Fibroblast of lung (primary cell): ENCODE results near the gene FAU. TPM values are rescaled to one million over a fixed set of nuclear protein-coding genes. Genes with fewer than 3 reads are reported as not detected.
A peak's percentile ranks its signal among the peaks of the same experiment; 100 is the strongest.

ENCODE experiments used
- DNase-seq, 2 donors: peaks; one replicate each; pipeline versions ENCODE4 v3.0.0 to v3.0.0-alpha.2; 2010; ENCODE audit warnings: low read depth in 2 of 2
- H2AFZ ChIP-seq: 2 replicates; pipeline ENCODE4 v1.5.1; 2012; ENCODE audit warnings: low read length, control low read depth, inconsistent platforms
- H3K27ac ChIP-seq: 2 replicates; pipeline ENCODE4 v1.5.1; 2011; ENCODE audit warnings: low read length, control low read depth; ENCODE audit not compliant: insufficient read depth
- H3K27me3 ChIP-seq: 2 replicates; pipeline ENCODE4 v1.5.1; 2011; ENCODE audit warnings: mild to moderate bottlenecking, low read length; ENCODE audit not compliant: control insufficient read depth, insufficient read depth
- H3K36me3 ChIP-seq: 2 replicates; pipeline ENCODE4 v1.5.1; 2011; ENCODE audit warnings: low read length; ENCODE audit not compliant: control insufficient read depth, insufficient read depth
- H3K4me1 ChIP-seq: 2 replicates; pipeline ENCODE4 v1.5.1; 2011; ENCODE audit warnings: low read length; ENCODE audit not compliant: control insufficient read depth, insufficient read depth; ENCODE audit errors: extremely low read depth
- H3K4me2 ChIP-seq: 2 replicates; pipeline ENCODE4 v1.5.1; 2011; ENCODE audit warnings: low read length, control low read depth; ENCODE audit not compliant: insufficient read depth; ENCODE audit errors: extremely low read depth
- H3K4me3 ChIP-seq, 4 experiments: fragments of 200-600 bp in 1 of 4; sonication (generic) in 1 of 4; replicated peaks in 1 of 4; 2 replicates each; pipeline ENCODE4 v1.5.1; 2011 to 2016; ENCODE audit warnings: low read length in 4 of 4, low read depth in 3 of 4, mild to moderate bottlenecking in 3 of 4, control low read depth in 2 of 4, inconsistent platforms in 1 of 4, mixed read lengths in 1 of 4; ENCODE audit not compliant: insufficient read depth in 1 of 4; ENCODE audit errors: control extremely low read depth in 1 of 4
- H3K79me2 ChIP-seq: 2 replicates; pipeline ENCODE4 v1.5.1; 2012; ENCODE audit warnings: mild to moderate bottlenecking, low read length, inconsistent platforms; ENCODE audit not compliant: control insufficient read depth, insufficient read depth
- H3K9ac ChIP-seq: 2 replicates; pipeline ENCODE4 v1.5.1; 2011; ENCODE audit warnings: mild to moderate bottlenecking, low read length, control low read depth; ENCODE audit not compliant: insufficient read depth
- H3K9me3 ChIP-seq: 2 replicates; pipeline ENCODE4 v1.5.1; 2012; ENCODE audit warnings: low read depth, low read length; ENCODE audit not compliant: control insufficient read depth, insufficient read depth
- H4K20me1 ChIP-seq: 2 replicates; pipeline ENCODE4 v1.5.1; 2011; ENCODE audit warnings: low read length; ENCODE audit not compliant: control insufficient read depth, insufficient read depth; ENCODE audit errors: extremely low read depth
- EZH2 ChIP-seq: IDR thresholded peaks from 2 replicates; pipeline ENCODE4 v1.5.1; 2012; ENCODE audit warnings: low read length, control low read depth, mild to moderate bottlenecking; ENCODE audit errors: missing control alignments
- polyA plus RNA-seq, 2 donors: library from polyadenylated mRNA; depleted of rRNA in 1 of 2; stranded (reverse) in 1 of 2; unstranded in 1 of 2; fragments of >200 nt; gene quantifications; 2 replicates each; pipeline ENCODE4 v1.2.1, GENCODE V29; 2011 to 2012; ENCODE audit warnings: missing spikeins in 1 of 2
- total RNA-seq: library from RNA; depleted of rRNA; stranded (reverse); fragments of >200 nt; gene quantifications from 2 replicates; pipeline ENCODE4 v1.2.1, GENCODE V29; 2014
- TF ChIP-seq, protein P1 (sequence below), 2 donors: IDR thresholded peaks in 1 of 2; conservative IDR thresholded peaks in 1 of 2; 1 replicate in 1 of 2; 2 replicates in 1 of 2; pipeline ENCODE4 v1.5.1; 2011 to 2012; ENCODE audit warnings: low read length in 2 of 2, control low read depth in 1 of 2, inconsistent platforms in 1 of 2, low read depth in 1 of 2, mild to moderate bottlenecking in 1 of 2

FAU gene
- total and polyA plus RNA-seq, 2 donors (not counting 1 experiment from before 2014, with no cell fraction given), result 256 to 336 TPM

- H2AFZ ChIP-seq, result no peak overlapping the region
- H3K79me2 ChIP-seq, result peaks cover 25% of the 10 kb centered on the region
- TF ChIP-seq EZH2, result no peak
- TF ChIP-seq, protein P1, sequence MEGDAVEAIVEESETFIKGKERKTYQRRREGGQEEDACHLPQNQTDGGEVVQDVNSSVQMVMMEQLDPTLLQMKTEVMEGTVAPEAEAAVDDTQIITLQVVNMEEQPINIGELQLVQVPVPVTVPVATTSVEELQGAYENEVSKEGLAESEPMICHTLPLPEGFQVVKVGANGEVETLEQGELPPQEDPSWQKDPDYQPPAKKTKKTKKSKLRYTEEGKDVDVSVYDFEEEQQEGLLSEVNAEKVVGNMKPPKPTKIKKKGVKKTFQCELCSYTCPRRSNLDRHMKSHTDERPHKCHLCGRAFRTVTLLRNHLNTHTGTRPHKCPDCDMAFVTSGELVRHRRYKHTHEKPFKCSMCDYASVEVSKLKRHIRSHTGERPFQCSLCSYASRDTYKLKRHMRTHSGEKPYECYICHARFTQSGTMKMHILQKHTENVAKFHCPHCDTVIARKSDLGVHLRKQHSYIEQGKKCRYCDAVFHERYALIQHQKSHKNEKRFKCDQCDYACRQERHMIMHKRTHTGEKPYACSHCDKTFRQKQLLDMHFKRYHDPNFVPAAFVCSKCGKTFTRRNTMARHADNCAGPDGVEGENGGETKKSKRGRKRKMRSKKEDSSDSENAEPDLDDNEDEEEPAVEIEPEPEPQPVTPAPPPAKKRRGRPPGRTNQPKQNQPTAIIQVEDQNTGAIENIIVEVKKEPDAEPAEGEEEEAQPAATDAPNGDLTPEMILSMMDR (conservative IDR thresholded peaks at IDR 0.05 in 1 of 2, IDR thresholded peaks at IDR 0.05 in 1 of 2; ENCODE audit: low read depth in 1 of 2, low read length in 2 of 2), result no peak
- H3K4me3 ChIP-seq, result peak overlapping the region; percentile 78 to 95 (median 86)
- DNase-seq, result no peak
- H3K9me3 ChIP-seq, result no peaks in the 10 kb centered on the region
- H4K20me1 ChIP-seq, result no peaks in the 10 kb centered on the region
- peak overlapping the region; percentile 86 for H3K9ac ChIP-seq
- peak overlapping the region; percentile 95 for H3K27ac ChIP-seq
- H3K4me1 ChIP-seq, result peaks cover 10% of the 10 kb centered on the region
- peak overlapping the region; percentile 81 for H3K4me2 ChIP-seq
- peaks cover 26% of the 10 kb centered on the region for H3K36me3 ChIP-seq
- no peaks in the 10 kb centered on the region for H3K27me3 ChIP-seq
Observed at GRCh38 chr11:65132988-65133700, 11.2 kb upstream of the FAU start.

- Histone ChIP-seq H3K79me2 (peaks cover 25% of the 10 kb centered on the region), H3K36me3 (peaks cover 31% of the 10 kb centered on the region), H2AFZ (no peak overlapping the region), H4K20me1 (no peaks in the 10 kb centered on the region), H3K4me1 (peaks cover 10% of the 10 kb centered on the region), H3K9me3 (no peaks in the 10 kb centered on the region), H3K4me2 (peak overlapping the region; percentile 81), H3K27me3 (no peaks in the 10 kb centered on the region), H3K9ac (no peak overlapping the region), H3K4me3 (peak overlapping the region in 1 of 4 experiments; percentile 95), H3K27ac (no peak overlapping the region)
- TF ChIP-seq, protein P1 (conservative IDR thresholded peaks at IDR 0.05 in 1 of 2, IDR thresholded peaks at IDR 0.05 in 1 of 2; ENCODE audit: low read depth in 1 of 2, low read length in 2 of 2), result no peak
- no peak for TF ChIP-seq EZH2
- no peak for DNase-seq
Observed at GRCh38 chr11:65132238-65132987, 10.5 kb upstream of the FAU start.

- peaks cover 33% of the 10 kb centered on the region for H3K36me3 ChIP-seq
- H3K27me3 ChIP-seq, result no peaks in the 10 kb centered on the region
- H3K9me3 ChIP-seq, result no peaks in the 10 kb centered on the region
- H3K4me3 ChIP-seq, result no peak overlapping the region
- H3K4me1 ChIP-seq, result peaks cover 10% of the 10 kb centered on the region
- no peak overlapping the region for H2AFZ ChIP-seq
- no peak overlapping the region for H3K4me2 ChIP-seq
- TF ChIP-seq, protein P1 (conservative IDR thresholded peaks at IDR 0.05 in 1 of 2, IDR thresholded peaks at IDR 0.05 in 1 of 2; ENCODE audit: low read depth in 1 of 2, low read length in 2 of 2), result no peak
- no peak for TF ChIP-seq EZH2
- no peak for DNase-seq
- H3K9ac ChIP-seq, result no peak overlapping the region
- H3K79me2 ChIP-seq, result peaks cover 25% of the 10 kb centered on the region
- no peaks in the 10 kb centered on the region for H4K20me1 ChIP-seq
- H3K27ac ChIP-seq, result no peak overlapping the region
Observed at GRCh38 chr11:65131895-65132237, 9.9 kb upstream of the FAU start.
